ENCODE measurements around the gene EIF3F. TPM values are rescaled to one million over a fixed set of nuclear protein-coding genes. Genes with fewer than 3 reads are reported as not detected.

Gene EIF3F
- polyA plus RNA-seq, 2 of the 4 experiments (the other 2 are of a cell fraction) = 119 to 293 TPM

DNA sequence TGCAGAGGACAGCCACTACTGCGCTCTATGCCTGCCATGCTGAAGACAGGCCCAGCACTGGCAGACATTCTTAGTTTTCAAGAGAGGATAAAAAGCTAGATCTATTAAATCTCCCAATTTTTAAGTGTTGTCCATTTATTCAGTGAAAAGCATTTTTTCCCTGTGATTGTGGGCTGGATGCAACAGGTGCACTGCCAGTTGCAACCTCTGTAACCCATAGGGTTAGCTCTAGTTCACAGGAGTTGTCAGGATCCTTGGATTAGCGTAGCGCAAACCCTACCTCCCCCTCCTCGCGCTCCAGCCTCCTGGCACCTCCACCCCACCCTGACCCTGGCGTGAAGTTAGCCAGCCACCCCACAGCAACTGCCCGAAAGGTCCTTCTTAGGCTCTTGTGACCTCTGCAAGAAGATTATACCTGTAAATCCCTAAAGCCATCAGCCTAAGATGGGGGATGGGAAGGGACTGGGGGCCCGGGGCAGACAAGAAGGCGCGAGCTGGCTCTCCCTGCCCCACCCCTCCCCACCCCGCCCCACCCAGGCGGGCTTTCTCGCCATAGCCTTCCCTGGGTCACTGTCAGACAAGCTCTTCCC is 30.9 kb downstream of the EIF3F start:
- CTCF ChIA-PET = interaction anchor here (1.3 to 8.5 kb wide), 7 partner anchors 11 to 246 kb away, joined by 3 to 112 read pairs (median 4); partner anchors contain the start of gene LMO1
- no peak for ATAC-seq
- WGBS (ENCODE audit: missing lambda C conversion rate) = 62% methylated on average over 13 of the region's 13 CpGs
- TF ChIP-seq RFX5 (IDR thresholded peaks at IDR 0.05) (no peak), GATA3 (IDR thresholded peaks at IDR 0.05; ENCODE audit: borderline replicate concordance) (no peak), RNF2 (IDR thresholded peaks at IDR 0.05; ENCODE audit: borderline replicate concordance, low read depth) (no peak), SREBF2 (IDR thresholded peaks at IDR 0.05) (no peak), POLR2AphosphoS2 (conservative IDR thresholded peaks at IDR 0.05; ENCODE audit: low read length) (no peak), CBX8 (IDR thresholded peaks at IDR 0.05) (no peak), HOXA7 (CRISPR knock-in tag; IDR thresholded peaks at IDR 0.05) (no peak), HEYL (CRISPR knock-in tag; IDR thresholded peaks at IDR 0.05) (no peak), RCOR1 (IDR thresholded peaks at IDR 0.05; ENCODE audit: low read depth, low read length) (no peak), ESRRA (IDR thresholded peaks at IDR 0.05; ENCODE audit: borderline replicate concordance, low read length) (no peak), CEBPB (IDR thresholded peaks at IDR 0.05) (no peak)
- no peak overlapping the region for H3K27ac ChIP-seq
- POLR2A ChIA-PET = interaction anchor here (0.7 kb wide), 1 partner anchor 88 kb away, joined by 10 read pairs; no protein-coding TSS in a partner anchor
- no peak for DNase-seq (ENCODE audit: low read depth in 1 of 2, low spot score in 1 of 2)
- H3K4me2 ChIP-seq = no peak overlapping the region
- H3K4me1 ChIP-seq = no peaks in the 10 kb centered on the region; the same call in 2 of the 3 replicates
- no peak overlapping the region for H3K4me3 ChIP-seq
- FAIRE-seq = no peak
- no peaks in the 10 kb centered on the region for H3K9me3 ChIP-seq

GRCh38 chr11:8018484-8019313 is 31.6 kb downstream of the EIF3F start:
- WGBS (ENCODE audit: missing lambda C conversion rate) = 31% methylated on average over 32 of the region's 62 CpGs
- CTCF ChIA-PET = interaction anchor here (1.3 to 8.5 kb wide), 7 partner anchors 12 to 80 kb away, joined by 3 to 112 read pairs (median 4); no protein-coding TSS in a partner anchor

More at GRCh38 chr11:8018484-8019313, 31.6 kb downstream of the EIF3F start:
- FAIRE-seq = no peak
- ATAC-seq = peak; percentile 75 to 83
- Histone ChIP-seq H3K4me1 (no peaks in the 10 kb centered on the region; the same call in 2 of the 3 replicates), H3K4me2 (peak overlapping the region; percentile 100), H3K4me3 (peak overlapping the region; percentile 61), H3K27ac (peak overlapping the region in 1 of 2 experiments; percentile 71; a peak in 3 of 6 replicates), H3K9me3 (no peaks in the 10 kb centered on the region)
- POLR2A ChIA-PET = interaction anchor here (0.7 kb wide), 1 partner anchor 87 kb away, joined by 10 read pairs; no protein-coding TSS in a partner anchor
- TF ChIP-seq ATOH8 (CRISPR knock-in tag; IDR thresholded peaks at IDR 0.05; ENCODE audit: low read depth) (no peak), KDM5A (IDR thresholded peaks at IDR 0.05) (no peak), ZSCAN20 (CRISPR knock-in tag; IDR thresholded peaks at IDR 0.05) (no peak), KDM1A (IDR thresholded peaks at IDR 0.05; ENCODE audit: low read depth) (no peak), RFX5 (IDR thresholded peaks at IDR 0.05) (no peak), POLR2AphosphoS2 (conservative IDR thresholded peaks at IDR 0.05; ENCODE audit: low read length) (no peak), CTCF (IDR thresholded peaks at IDR 0.05) (no peak), NFE2L2 (conservative IDR thresholded peaks at IDR 0.05; ENCODE audit: low read length) (no peak), JUNB (IDR thresholded peaks at IDR 0.05) (no peak), HES2 (IDR thresholded peaks at IDR 0.05) (no peak), HEYL (CRISPR knock-in tag; IDR thresholded peaks at IDR 0.05) (no peak), ZC3H11A (IDR thresholded peaks at IDR 0.05) (no peak), NR3C1 (IDR thresholded peaks at IDR 0.05) (no peak), TFCP2L1 (CRISPR knock-in tag; IDR thresholded peaks at IDR 0.05) (no peak), MAZ (IDR thresholded peaks at IDR 0.05; ENCODE audit: borderline replicate concordance, low read depth, low read length) (no peak)
- TF ChIP-seq, protein P1, sequence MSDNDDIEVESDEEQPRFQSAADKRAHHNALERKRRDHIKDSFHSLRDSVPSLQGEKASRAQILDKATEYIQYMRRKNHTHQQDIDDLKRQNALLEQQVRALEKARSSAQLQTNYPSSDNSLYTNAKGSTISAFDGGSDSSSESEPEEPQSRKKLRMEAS (IDR thresholded peaks at IDR 0.05) = no peak
- TF ChIP-seq, protein P2, sequence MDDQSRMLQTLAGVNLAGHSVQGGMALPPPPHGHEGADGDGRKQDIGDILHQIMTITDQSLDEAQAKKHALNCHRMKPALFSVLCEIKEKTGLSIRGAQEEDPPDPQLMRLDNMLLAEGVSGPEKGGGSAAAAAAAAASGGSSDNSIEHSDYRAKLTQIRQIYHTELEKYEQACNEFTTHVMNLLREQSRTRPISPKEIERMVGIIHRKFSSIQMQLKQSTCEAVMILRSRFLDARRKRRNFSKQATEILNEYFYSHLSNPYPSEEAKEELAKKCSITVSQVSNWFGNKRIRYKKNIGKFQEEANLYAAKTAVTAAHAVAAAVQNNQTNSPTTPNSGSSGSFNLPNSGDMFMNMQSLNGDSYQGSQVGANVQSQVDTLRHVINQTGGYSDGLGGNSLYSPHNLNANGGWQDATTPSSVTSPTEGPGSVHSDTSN (IDR thresholded peaks at IDR 0.05) = no peak
- DNase-seq (ENCODE audit: low read depth in 1 of 2, low spot score in 1 of 2) = peak; percentile 32 to 51

All from A549 (cell line).